Endodermal cell (in vitro differentiated cells): ENCODE data around the gene CFAP206. TPM values are rescaled to one million over a fixed set of nuclear protein-coding genes. Genes with fewer than 3 reads are reported as not detected.
A peak's percentile ranks its signal among the peaks of the same experiment; 100 is the strongest.

ENCODE experiments used
- DNase-seq: peaks from one replicate; pipeline ENCODE4 v3.0.0-alpha.2; 2017
- H3K27ac ChIP-seq: 2 replicates; pipeline ENCODE4 v1.5.1; 2013; ENCODE audit warnings: mild to moderate bottlenecking, low read depth, low read length, moderate library complexity
- H3K27me3 ChIP-seq: 2 replicates; pipeline ENCODE4 v1.6.1; 2013; ENCODE audit warnings: mild to moderate bottlenecking, low read length, moderate library complexity; ENCODE audit not compliant: insufficient read depth, control insufficient read depth, poor library complexity, severe bottlenecking
- H3K36me3 ChIP-seq: 2 replicates; pipeline ENCODE4 v1.7.0; 2013; ENCODE audit warnings: mild to moderate bottlenecking, low read length, moderate library complexity; ENCODE audit not compliant: control insufficient read depth, insufficient read depth
- H3K4me1 ChIP-seq: one replicate; pipeline ENCODE4 v1.7.0; 2013; ENCODE audit warnings: low read length; ENCODE audit not compliant: control insufficient read depth, insufficient read depth
- H3K4me3 ChIP-seq: 2 replicates; pipeline ENCODE4 v1.5.1; 2013; ENCODE audit warnings: mild to moderate bottlenecking, low read length, moderate library complexity
- H3K9ac ChIP-seq: 2 replicates; pipeline ENCODE4 v1.6.1; 2013; ENCODE audit warnings: mild to moderate bottlenecking, low read length, moderate library complexity; ENCODE audit not compliant: poor library complexity, severe bottlenecking; ENCODE audit errors: extremely low read depth
- H3K9me3 ChIP-seq: 2 replicates; pipeline ENCODE4 v1.6.1; 2013; ENCODE audit warnings: mild to moderate bottlenecking, low read length, moderate library complexity; ENCODE audit not compliant: control insufficient read depth
- H3K27ac Mint-ChIP-seq: 2 replicates; pipeline ENCODE4 v1.8.0; 2020; ENCODE audit warnings: mixed read lengths
- H3K27me3 Mint-ChIP-seq: 2 replicates; pipeline ENCODE4 v1.8.0; 2021; ENCODE audit warnings: mild to moderate bottlenecking, mixed read lengths; ENCODE audit not compliant: insufficient read depth
- H3K36me3 Mint-ChIP-seq: 2 replicates; pipeline ENCODE4 v1.8.0; 2020; ENCODE audit warnings: low read depth, mixed read lengths
- H3K4me1 Mint-ChIP-seq: 2 replicates; pipeline ENCODE4 v1.8.0; 2020; ENCODE audit warnings: mixed read lengths
- H3K4me3 Mint-ChIP-seq: 2 replicates; pipeline ENCODE4 v1.8.0; 2020; ENCODE audit warnings: mild to moderate bottlenecking, moderate library complexity, mixed read lengths
- H3K9me3 Mint-ChIP-seq: 2 replicates; pipeline ENCODE4 v1.8.0; 2020; ENCODE audit warnings: mild to moderate bottlenecking, mixed read lengths
- WGBS, 2 experiments: methylation state at CpG; one replicate each; pipeline versions ENCODE4 v1.1.5 to v1.1.7; 2013; ENCODE audit warnings: missing lambda C conversion rate in 2 of 2, mixed read lengths in 1 of 2; ENCODE audit not compliant: insufficient coverage in 1 of 2, insufficient read length in 1 of 2; 5-methylcytosine and 5-hydroxymethylcytosine counted together
- total RNA-seq, 2 donors: library from RNA; stranded (reverse); fragmentation: NEBNext Ultra II Directional in 1 of 2; extraction: Animal tissue kit (Norgen Biotek cat#: 25700) in 1 of 2; gene quantifications; 2 replicates in 1 of 2; 3 replicates in 1 of 2; pipeline ENCODE4 v1.2.1, GENCODE V29; 2021
- TF ChIP-seq, protein P1 (sequence below): fragments of 200-600 bp; sonication (generic); conservative IDR thresholded peaks from 2 replicates; pipeline ENCODE4 v1.5.0; 2021; ENCODE audit warnings: antibody characterized with exemption, mild to moderate bottlenecking

Gene CFAP206
- total RNA-seq, 2 donors from 2014 or later = 0.22 to 0.29 TPM

GRCh38 chr6:87482366-87482765 is 74.6 kb downstream of the CFAP206 start:
- 90 to 93% methylated on average over 2 to 4 of the region's 4 CpGs for WGBS, 2 experiments
- H3K27ac ChIP-seq = no peak overlapping the region
- H3K4me3 Mint-ChIP-seq = no peak overlapping the region
- no peaks in the 10 kb centered on the region for H3K27me3 ChIP-seq
- peaks cover 11% of the 10 kb centered on the region for H3K9me3 Mint-ChIP-seq
- TF ChIP-seq, protein P1, sequence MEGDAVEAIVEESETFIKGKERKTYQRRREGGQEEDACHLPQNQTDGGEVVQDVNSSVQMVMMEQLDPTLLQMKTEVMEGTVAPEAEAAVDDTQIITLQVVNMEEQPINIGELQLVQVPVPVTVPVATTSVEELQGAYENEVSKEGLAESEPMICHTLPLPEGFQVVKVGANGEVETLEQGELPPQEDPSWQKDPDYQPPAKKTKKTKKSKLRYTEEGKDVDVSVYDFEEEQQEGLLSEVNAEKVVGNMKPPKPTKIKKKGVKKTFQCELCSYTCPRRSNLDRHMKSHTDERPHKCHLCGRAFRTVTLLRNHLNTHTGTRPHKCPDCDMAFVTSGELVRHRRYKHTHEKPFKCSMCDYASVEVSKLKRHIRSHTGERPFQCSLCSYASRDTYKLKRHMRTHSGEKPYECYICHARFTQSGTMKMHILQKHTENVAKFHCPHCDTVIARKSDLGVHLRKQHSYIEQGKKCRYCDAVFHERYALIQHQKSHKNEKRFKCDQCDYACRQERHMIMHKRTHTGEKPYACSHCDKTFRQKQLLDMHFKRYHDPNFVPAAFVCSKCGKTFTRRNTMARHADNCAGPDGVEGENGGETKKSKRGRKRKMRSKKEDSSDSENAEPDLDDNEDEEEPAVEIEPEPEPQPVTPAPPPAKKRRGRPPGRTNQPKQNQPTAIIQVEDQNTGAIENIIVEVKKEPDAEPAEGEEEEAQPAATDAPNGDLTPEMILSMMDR = no peak
- H3K36me3 ChIP-seq = no peaks in the 10 kb centered on the region
- H3K4me1 ChIP-seq = no peaks in the 10 kb centered on the region
- H3K9ac ChIP-seq = no peak overlapping the region
- H3K27me3 Mint-ChIP-seq = no peaks in the 10 kb centered on the region
- peaks cover 3% of the 10 kb centered on the region for H3K4me1 Mint-ChIP-seq
- peaks cover 22% of the 10 kb centered on the region for H3K9me3 ChIP-seq
- no peak for DNase-seq
- H3K27ac Mint-ChIP-seq = no peak overlapping the region
- H3K4me3 ChIP-seq = no peak overlapping the region
- peaks cover 15% of the 10 kb centered on the region for H3K36me3 Mint-ChIP-seq

GRCh38 chr6:87483929-87484328 is 76.2 kb downstream of the CFAP206 start:
- Mint-ChIP-seq H3K4me1 (peaks cover 3% of the 10 kb centered on the region), H3K4me3 (no peak overlapping the region), H3K27me3 (no peaks in the 10 kb centered on the region), H3K36me3 (peaks cover 15% of the 10 kb centered on the region), H3K9me3 (peaks cover 11% of the 10 kb centered on the region), H3K27ac (peak overlapping the region; percentile 71)
- H3K9ac ChIP-seq = no peak overlapping the region
- TF ChIP-seq, protein P1 = peak; percentile 66
- H3K36me3 ChIP-seq = no peaks in the 10 kb centered on the region
- H3K27me3 ChIP-seq = no peaks in the 10 kb centered on the region
- no peak overlapping the region for H3K4me3 ChIP-seq
- H3K4me1 ChIP-seq = no peaks in the 10 kb centered on the region
- H3K27ac ChIP-seq = no peak overlapping the region
- H3K9me3 ChIP-seq = peaks cover 13% of the 10 kb centered on the region
- DNase-seq = peak; percentile 94
- 50 to 82% methylated on average over 2 to 9 of the region's 9 CpGs for WGBS, 2 experiments

DNA sequence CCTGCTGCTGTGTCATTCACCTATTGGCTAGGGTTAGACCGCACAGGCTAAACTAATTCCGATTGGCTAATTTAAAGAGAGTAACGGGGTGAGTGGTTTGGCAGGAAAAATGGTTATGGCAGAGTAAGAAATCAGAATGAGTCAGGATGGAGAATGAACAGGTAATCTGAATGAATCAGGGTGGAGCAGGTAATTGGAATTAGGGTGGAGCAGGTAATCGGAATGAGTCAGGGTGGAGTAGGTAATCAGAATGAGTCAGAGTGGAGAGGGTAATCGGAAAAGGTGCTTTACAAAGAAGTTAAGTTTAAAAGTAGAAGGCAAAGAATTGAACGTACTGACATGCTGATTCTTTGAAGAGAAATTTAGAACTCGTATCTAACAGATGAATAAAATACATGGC is 76.7 kb downstream of the CFAP206 start:
- Mint-ChIP-seq H3K27ac (no peak overlapping the region), H3K36me3 (peaks cover 15% of the 10 kb centered on the region), H3K27me3 (no peaks in the 10 kb centered on the region), H3K4me3 (no peak overlapping the region), H3K9me3 (peaks cover 11% of the 10 kb centered on the region), H3K4me1 (peaks cover 3% of the 10 kb centered on the region)
- no peaks in the 10 kb centered on the region for H3K4me1 ChIP-seq
- peaks cover 13% of the 10 kb centered on the region for H3K9me3 ChIP-seq
- no peak overlapping the region for H3K4me3 ChIP-seq
- no peaks in the 10 kb centered on the region for H3K36me3 ChIP-seq
- TF ChIP-seq, protein P1 = no peak
- 92 to 95% methylated on average over 7 of the region's 7 CpGs for WGBS, 2 experiments
- no peaks in the 10 kb centered on the region for H3K27me3 ChIP-seq
- H3K27ac ChIP-seq = no peak overlapping the region
- H3K9ac ChIP-seq = no peak overlapping the region
- no peak for DNase-seq
